Measurements from ENCODE around the gene ILDR1. TPM values are rescaled to one million over a fixed set of nuclear protein-coding genes. Genes with fewer than 3 reads are reported as not detected.

The ILDR1 gene
- total and polyA plus RNA-seq, 2 experiments from 2014 or later, result 0.66 to 0.97 TPM

GRCh38 chr3:122057671-122058070 is 35.6 kb upstream of the ILDR1 start (continued):
- TF ChIP-seq EZH2phosphoT487 (IDR thresholded peaks at IDR 0.05; ENCODE audit: unreplicated experiment) (no peak), ETS1 (IDR thresholded peaks at IDR 0.05) (no peak), STAT1 (IDR thresholded peaks at IDR 0.05; ENCODE audit: unreplicated experiment) (no peak), JUNB (IDR thresholded peaks at IDR 0.05; ENCODE audit: unreplicated experiment) (no peak), EZH2 (IDR thresholded peaks at IDR 0.05; ENCODE audit: low read depth, unreplicated experiment) (no peak), ZNF331 (CRISPR knock-in tag; IDR thresholded peaks at IDR 0.05; ENCODE audit: low read depth) (no peak), NANOG (IDR thresholded peaks at IDR 0.05; ENCODE audit: borderline replicate concordance) (no peak), POLR2AphosphoS5 (IDR thresholded peaks at IDR 0.05; ENCODE audit: low read depth) (no peak), REST (IDR thresholded peaks at IDR 0.05; ENCODE audit: unreplicated experiment) (no peak)
- TF ChIP-seq, protein P1, sequence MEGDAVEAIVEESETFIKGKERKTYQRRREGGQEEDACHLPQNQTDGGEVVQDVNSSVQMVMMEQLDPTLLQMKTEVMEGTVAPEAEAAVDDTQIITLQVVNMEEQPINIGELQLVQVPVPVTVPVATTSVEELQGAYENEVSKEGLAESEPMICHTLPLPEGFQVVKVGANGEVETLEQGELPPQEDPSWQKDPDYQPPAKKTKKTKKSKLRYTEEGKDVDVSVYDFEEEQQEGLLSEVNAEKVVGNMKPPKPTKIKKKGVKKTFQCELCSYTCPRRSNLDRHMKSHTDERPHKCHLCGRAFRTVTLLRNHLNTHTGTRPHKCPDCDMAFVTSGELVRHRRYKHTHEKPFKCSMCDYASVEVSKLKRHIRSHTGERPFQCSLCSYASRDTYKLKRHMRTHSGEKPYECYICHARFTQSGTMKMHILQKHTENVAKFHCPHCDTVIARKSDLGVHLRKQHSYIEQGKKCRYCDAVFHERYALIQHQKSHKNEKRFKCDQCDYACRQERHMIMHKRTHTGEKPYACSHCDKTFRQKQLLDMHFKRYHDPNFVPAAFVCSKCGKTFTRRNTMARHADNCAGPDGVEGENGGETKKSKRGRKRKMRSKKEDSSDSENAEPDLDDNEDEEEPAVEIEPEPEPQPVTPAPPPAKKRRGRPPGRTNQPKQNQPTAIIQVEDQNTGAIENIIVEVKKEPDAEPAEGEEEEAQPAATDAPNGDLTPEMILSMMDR (conservative IDR thresholded peaks at IDR 0.05; ENCODE audit: low read depth in 2 of 2), result no peak

- H3K36me3 ChIP-seq (ENCODE audit: insufficient read depth), result no peaks in the 10 kb centered on the region
- peaks cover 3% of the 10 kb centered on the region; the same call in 1 of the 2 replicates for H3K9me2 ChIP-seq (ENCODE audit: insufficient read depth)
- DNase-seq (ENCODE audit: low spot score), result no peak
- no peaks in the 10 kb centered on the region for H3K27me3 ChIP-seq (ENCODE audit: insufficient read depth)
- H3F3A ChIP-seq (replicated peaks; ENCODE audit: low read depth), result no peaks in the 10 kb centered on the region
- no peaks in the 10 kb centered on the region for H4K20me1 ChIP-seq (replicated peaks; ENCODE audit: insufficient read depth)
- Mint-ChIP-seq H3K27me3 (ENCODE audit: insufficient read depth, low read depth, poor library complexity) (peaks cover 4% of the 10 kb centered on the region), H3K27ac (no peak within 1 kb of the TSS), H3K4me3 (no peak within 1 kb of the TSS), H3K9me3 (no peaks in the 10 kb centered on the region), H3K36me3 (ENCODE audit: low read depth) (no peaks in the 10 kb centered on the region), H3K4me1 (peaks cover 15% of the 10 kb centered on the region)
- 0 out of 2 replicates have a peak within 1 kb of the TSS, but pooled peaks have one; percentile 15 for H3K4me2 ChIP-seq
- ATAC-seq, result no peak; the same call in 2 of the 3 replicates
- H3K4me3 ChIP-seq, result no peak within 1 kb of the TSS
- peak within 1 kb of the TSS; percentile 61; the same call in 1 of the 2 replicates for H2AFZ ChIP-seq
- H3K4me1 ChIP-seq (ENCODE audit: insufficient read depth), result peaks cover 9% of the 10 kb centered on the region; the same call in 1 of the 2 replicates
- no peaks in the 10 kb centered on the region for H3K79me2 ChIP-seq (replicated peaks; ENCODE audit: insufficient read depth)
- no peak within 1 kb of the TSS for H3K27ac ChIP-seq (ENCODE audit: low read depth)
- TF ChIP-seq ZNF114 (CRISPR knock-in tag; IDR thresholded peaks at IDR 0.05), result no peak
- no peak for TF ChIP-seq EZH2 (IDR thresholded peaks at IDR 0.05; ENCODE audit: low read depth, unreplicated experiment)
- no peak for TF ChIP-seq EZH2phosphoT487 (IDR thresholded peaks at IDR 0.05; ENCODE audit: unreplicated experiment)
- TF ChIP-seq POLR2AphosphoS5 (IDR thresholded peaks at IDR 0.05; ENCODE audit: low read depth), result no peak
- no peak for TF ChIP-seq NANOG (IDR thresholded peaks at IDR 0.05; ENCODE audit: borderline replicate concordance)
- no peak for TF ChIP-seq JUNB (IDR thresholded peaks at IDR 0.05; ENCODE audit: unreplicated experiment)
- TF ChIP-seq CREB1 (CRISPR knock-in tag; IDR thresholded peaks at IDR 0.05; ENCODE audit: low read depth), result no peak
- no peak for TF ChIP-seq STAT1 (IDR thresholded peaks at IDR 0.05; ENCODE audit: unreplicated experiment)
- no peak for TF ChIP-seq REST (IDR thresholded peaks at IDR 0.05; ENCODE audit: unreplicated experiment)
- TF ChIP-seq ZNF331 (CRISPR knock-in tag; IDR thresholded peaks at IDR 0.05; ENCODE audit: low read depth), result no peak
Observed at GRCh38 chr3:122055215-122055614, 33.2 kb upstream of the ILDR1 start, which contains the start of gene CD86. Gene CD86 (plus strand): TSS chr3:122055362. CDS start chr3:122055490, 128 bp downstream.
